M059J (cell line): ENCODE data around the gene CLSTN2. TPM values are rescaled to one million over a fixed set of nuclear protein-coding genes. Genes with fewer than 3 reads are reported as not detected.

Experiments used
- DNase-seq: peaks from one replicate; pipeline ENCODE4 v3.0.0-alpha.2; 2012; ENCODE audit warnings: low read depth
- total RNA-seq: library from RNA; depleted of rRNA; stranded (reverse); fragments of >200 nt; shearing (Covaris generic); gene quantifications from 2 replicates; pipeline ENCODE4 v1.2.3, GENCODE V29; 2014

CLSTN2 gene
- total RNA-seq, 1 experiment from 2014 or later: 7.6 TPM

- no peak for DNase-seq
Observed at GRCh38 chr3:140225996-140226395, 291.0 kb downstream of the CLSTN2 start.

DNA sequence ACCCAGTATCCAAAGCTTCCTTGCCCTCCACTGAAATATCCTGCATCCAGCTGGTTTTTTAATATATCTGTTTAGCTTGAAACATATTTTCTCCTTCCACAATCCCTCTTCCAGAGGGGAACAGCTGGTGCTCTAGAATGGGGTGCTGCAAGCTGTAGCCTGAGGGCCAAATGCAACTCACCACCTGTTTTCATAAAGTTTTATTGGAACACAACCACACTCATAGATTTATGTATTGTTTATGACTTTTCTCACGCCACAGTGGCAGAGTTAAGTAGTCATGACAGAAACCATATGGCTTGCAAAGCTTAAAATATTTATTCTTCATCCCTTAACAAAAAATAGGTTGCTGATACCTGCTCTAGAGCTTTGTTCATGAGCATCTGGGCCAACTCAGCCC lies 298.7 kb downstream of the CLSTN2 start:
- DNase-seq: peak; percentile 21

DNA sequence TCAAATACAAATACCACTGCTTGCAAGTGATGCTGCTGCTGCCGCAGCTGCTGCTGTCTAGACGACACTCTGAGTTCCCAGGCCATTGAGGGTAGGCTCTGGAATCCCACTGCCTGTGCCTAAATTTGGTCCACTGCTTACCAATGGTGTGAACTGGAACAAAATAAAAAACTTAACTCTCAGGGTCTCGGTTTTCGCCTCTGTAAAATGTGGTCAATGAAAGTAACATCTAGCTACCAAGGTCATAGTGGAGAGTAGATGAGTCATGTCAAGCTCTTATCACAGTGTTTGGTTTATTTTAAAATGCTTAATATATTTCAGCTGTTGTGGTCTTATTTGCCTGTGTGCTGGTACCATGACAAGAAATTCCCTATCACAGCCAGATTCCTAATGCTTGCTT lies 299.3 kb downstream of the CLSTN2 start:
- DNase-seq: peak; percentile 52

DNA sequence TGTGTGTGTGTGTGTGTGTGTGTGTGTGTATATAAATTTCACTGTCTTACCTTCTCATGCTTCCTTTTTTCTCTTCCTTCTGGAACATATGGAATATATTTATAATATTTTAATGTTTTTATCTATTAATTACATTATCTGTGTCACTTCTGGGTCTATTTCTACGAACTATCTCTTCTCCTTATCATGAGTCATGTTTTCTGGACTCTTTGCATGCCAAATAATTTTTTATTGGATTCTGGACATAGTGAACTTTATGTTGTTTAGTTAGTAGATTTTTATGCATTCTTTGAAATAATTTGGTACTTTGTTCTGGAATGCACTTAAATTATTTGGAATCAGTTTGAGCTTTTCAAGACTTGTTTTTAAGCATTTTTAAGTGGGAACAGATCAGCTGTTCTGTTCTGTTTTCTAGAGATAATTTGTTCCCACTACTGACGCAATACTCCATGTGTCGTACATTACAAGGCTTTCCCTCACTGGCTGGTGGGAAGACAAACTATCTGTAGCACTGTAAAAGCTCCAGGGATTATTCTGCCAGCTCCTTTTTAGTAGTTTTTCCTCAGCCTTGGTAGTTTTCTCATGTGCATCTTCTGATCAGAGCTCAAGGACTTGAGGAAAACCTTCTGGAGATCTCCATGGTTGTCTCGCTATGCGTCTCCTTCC lies 302.0 kb downstream of the CLSTN2 start:
- no peak for DNase-seq

GRCh38 chr3:140238646-140239314 lies 303.8 kb downstream of the CLSTN2 start:
- no peak for DNase-seq

DNA sequence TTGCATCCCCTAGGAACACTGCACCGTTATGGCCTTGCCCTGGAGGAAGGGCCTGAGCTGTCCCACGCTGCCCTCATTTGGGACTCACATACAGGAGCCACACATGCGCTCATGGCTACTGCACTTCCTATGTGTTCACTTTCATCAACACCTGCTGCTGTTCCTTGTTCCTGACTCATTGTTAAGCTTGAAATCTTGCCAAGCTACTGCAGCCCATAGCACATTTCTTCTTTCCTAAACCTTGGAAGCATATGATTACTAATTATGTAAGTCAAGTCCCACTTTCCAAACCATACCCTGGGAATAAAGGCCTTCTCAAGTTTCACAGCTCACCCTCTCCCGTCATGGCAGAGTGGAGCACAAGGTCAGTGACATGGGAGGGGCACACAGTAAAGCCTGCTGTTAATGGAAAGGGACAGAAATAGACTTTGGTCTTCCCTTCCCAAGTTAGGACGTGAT lies 307.9 kb downstream of the CLSTN2 start:
- peak; percentile 66 for DNase-seq

GRCh38 chr3:140243575-140243974 lies 308.6 kb downstream of the CLSTN2 start:
- DNase-seq: peak; percentile 16

DNA sequence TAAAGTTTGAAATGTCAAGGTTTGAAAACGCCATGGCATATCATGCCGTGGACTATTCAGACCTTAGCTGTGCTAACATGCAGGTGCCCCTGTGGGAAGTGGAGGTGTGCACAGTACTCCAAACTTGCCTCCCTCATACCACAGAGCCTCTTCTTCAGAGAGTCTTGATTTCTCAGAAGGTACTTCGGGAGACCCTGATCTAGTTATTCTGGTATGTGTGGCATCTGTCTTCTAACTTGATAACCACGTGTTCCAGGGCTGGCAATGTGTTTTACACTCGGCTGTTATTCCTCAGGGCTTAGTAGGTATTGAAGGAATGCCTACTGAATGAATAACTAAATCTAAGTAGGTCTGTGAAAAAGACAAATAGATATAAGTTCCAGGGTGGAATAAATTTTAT lies 309.9 kb downstream of the CLSTN2 start:
- DNase-seq: peak; percentile 72

GRCh38 chr3:140246578-140246977 lies 311.6 kb downstream of the CLSTN2 start:
- DNase-seq: no peak

DNA sequence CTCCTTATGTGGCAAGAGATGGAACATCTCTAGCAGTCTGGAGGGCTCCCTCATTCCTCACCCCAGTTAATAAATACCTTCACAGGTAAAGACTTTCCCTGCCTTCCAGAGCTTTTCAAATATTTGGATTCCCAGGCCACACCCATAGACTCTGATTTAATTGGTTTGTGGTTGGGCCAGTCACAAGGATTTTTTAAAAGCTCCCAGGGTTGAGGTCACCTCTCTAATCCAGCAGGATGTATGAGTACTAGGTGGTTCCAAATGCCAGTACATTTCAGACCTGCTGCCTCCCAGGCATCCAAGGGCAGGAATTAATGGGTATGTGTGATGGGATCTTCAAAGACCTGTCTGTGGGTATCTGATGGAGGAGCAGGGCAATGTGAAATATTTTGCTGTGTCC lies 312.8 kb downstream of the CLSTN2 start:
- peak; percentile 65 for DNase-seq

DNA sequence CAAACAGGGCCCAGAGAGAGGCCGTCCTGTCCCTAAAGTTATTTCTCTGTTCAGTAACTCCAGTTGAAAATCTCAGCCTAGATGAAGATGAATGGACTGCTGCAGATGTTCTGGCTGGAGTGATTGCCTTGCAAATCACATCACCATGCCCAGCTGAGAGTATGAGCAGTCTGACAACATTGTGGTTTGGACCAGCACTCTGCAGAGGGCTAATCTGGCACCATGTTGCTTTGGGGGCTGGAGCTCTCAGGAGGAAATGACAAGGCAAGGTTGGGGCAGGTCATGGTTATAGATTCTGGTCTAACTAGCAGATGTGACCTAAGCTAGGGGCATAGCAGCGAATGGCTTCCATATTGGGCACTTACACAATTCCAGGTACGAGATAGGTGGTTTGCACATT lies 314.2 kb downstream of the CLSTN2 start:
- DNase-seq: peak; percentile 24

- DNase-seq: no peak
Observed at GRCh38 chr3:140250010-140250855, 315.2 kb downstream of the CLSTN2 start.

- no peak for DNase-seq
Observed at GRCh38 chr3:140250945-140251344, 316.0 kb downstream of the CLSTN2 start.

- DNase-seq: no peak
Observed at GRCh38 chr3:140251678-140252077, 316.7 kb downstream of the CLSTN2 start.

DNA sequence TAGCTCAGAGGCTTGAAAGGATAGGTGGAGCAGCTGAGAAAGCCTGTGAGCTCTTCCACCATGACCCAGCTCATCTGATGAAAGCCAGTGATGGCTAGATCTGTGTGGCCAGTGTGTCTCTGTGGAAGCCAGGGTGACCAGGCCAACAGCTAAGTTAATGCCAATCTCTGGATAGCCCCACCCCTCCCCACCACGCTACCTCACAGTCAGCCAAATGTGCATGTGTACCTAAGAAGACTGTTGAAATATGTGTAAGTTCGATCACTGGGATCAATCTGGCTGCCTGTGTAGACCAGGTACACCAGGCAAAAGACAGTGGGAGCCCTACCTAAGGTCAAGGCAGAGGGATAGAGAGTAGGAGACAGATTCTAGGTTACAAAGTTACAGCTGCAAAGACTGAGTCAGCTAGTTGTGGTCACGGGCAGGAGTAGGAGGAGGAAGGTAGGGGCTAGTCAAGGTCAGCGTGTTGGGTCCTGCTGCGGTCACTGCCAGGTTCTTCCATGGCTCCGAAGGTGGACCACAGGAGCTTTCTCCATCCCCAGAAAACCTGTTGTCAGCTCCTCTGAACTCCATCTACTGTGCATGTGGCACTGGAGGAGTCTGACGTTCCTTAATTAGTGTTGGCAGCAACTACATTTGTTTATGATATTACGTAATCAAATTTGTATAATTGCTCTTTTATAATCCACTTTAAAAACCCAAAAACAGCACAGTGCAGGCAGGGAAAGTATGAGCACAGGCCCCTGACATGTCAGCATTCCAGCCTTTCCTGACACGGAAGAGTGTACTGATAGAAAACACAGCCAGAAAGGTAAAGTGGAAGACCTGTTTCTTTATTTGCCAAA lies 318.0 kb downstream of the CLSTN2 start:
- DNase-seq: peak; percentile 71

DNA sequence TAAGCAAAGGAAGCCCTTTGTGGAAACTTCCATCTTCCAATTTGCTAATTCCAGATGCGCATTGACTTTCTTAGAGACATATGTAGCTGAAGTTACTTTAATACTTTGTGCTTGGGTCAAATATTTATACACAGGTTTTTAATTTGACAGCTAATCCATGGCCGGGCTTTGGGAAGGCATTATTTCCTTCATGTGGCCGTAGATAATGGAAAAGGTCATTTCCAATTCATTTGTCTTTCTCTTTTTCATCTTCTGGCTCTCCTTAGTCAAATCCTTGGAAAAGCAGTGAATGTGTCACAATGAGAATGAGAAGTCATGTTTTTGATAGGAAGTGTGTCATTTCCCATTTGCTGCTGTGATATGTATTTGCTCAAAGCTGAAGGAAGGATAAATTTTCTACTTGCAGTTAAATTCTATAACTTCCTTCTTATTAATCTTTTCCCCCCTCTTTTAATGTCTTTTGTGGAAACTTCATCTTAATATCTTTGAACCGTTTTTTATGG lies 323.3 kb downstream of the CLSTN2 start:
- DNase-seq: peak; percentile 26

GRCh38 chr3:140265302-140265701 lies 330.3 kb downstream of the CLSTN2 start:
- DNase-seq: no peak

DNA sequence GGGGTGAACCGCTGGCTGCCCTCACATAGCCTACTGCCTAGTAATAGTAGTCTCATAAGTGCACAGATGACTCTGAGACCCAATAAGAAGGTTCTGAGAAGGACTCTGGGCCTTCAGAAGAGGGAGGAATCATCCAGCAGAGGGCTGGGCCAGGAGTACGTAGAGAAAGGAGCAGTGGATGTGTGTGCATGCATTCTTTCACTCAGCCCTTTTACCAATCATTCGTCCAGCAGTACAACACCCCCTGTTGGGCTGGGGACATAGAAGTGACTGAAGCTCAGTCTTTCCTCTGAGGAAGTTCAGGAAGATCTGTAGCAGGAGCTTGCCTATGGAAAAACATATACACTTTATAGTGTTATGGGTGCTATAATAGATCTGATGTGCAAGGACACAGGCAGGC lies 333.1 kb downstream of the CLSTN2 start:
- no peak for DNase-seq

GRCh38 chr3:140268610-140269009 lies 333.6 kb downstream of the CLSTN2 start:
- no peak for DNase-seq

DNA sequence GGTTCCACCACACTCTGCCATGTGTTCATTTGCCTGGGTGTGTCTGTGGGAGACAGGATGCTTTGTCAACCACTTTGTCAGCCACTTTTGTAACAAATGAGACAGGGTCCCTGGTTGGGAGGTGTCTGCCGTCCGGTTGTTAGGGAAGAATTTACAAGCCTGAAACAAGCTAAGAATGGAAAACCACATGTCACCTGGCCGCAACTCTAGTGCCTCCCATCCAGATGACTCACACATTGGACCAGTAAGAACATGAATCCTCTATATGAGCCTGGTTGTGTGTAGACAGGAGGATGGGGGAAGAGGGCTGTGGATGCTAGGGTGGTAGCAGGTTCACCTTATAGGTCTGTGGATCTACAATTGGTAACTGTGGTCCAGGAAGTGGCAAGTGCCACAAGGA lies 335.3 kb downstream of the CLSTN2 start:
- DNase-seq: peak; percentile 76

- DNase-seq: no peak
Observed at GRCh38 chr3:140273542-140274195, 338.7 kb downstream of the CLSTN2 start.
